OCI-LY7 (cell line): ENCODE data around the gene RAB35.

Experiments
- EZH2phosphoT487 ChIP-seq: fragments of 200-600 bp; sonication (generic); IDR thresholded peaks from 2 replicates; pipeline ENCODE4 v1.6.1; 2018; ENCODE audit warnings: low read depth, borderline replicate concordance, mild to moderate bottlenecking, mixed run types, antibody characterized with exemption, low read length, moderate library complexity, mixed read lengths
- TF ChIP-seq, protein P1 (sequence below): fragments of 200-600 bp; sonication (generic); conservative IDR thresholded peaks from 2 replicates; pipeline ENCODE4 v1.5.1; 2014; ENCODE audit warnings: mild to moderate bottlenecking, antibody characterized with exemption, low read length, moderate library complexity, mixed read lengths

DNA sequence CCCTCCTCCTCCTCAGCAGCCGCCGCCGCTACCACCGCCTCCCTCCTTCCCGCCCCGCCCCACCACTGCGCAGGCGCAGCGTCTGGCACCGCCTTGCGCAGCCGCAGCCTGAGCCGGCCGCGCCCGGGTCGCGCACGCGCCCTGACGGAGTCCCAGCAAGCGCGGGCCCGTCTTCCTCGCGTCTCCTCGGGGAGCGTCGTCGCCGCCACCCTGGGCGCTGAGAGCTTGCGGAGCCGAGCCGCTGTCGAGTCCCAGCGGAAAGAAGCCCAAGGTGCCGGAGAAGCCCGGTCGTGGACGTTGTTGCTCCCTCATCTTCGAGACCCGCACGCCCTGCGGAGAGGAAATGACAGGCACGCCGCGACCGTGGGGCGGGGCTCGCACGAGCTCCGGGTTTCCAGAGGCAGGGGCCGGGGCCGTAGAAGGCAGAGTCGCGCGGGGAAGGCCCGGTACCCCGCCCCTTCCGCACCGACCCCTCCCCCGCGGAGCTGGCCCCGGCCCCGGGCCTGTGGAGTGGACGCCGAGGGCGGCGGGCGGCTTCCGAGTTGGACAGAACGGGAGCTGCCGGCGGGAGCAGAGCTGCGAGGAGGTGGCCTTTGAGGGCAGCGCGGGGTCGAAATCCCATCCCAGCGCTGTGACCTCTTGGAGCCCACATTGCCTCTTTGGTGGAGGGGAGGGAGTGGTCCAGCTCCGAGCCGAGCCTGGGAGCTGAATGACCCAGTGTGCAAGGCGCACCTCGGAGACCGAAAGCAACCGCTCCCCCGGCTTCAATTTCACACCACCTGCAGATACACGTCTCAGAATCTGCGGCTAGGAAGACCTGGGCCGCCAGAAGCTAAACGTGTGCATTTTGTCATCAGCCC, 469 bp upstream of the RAB35 start:
- TF ChIP-seq, protein P1, sequence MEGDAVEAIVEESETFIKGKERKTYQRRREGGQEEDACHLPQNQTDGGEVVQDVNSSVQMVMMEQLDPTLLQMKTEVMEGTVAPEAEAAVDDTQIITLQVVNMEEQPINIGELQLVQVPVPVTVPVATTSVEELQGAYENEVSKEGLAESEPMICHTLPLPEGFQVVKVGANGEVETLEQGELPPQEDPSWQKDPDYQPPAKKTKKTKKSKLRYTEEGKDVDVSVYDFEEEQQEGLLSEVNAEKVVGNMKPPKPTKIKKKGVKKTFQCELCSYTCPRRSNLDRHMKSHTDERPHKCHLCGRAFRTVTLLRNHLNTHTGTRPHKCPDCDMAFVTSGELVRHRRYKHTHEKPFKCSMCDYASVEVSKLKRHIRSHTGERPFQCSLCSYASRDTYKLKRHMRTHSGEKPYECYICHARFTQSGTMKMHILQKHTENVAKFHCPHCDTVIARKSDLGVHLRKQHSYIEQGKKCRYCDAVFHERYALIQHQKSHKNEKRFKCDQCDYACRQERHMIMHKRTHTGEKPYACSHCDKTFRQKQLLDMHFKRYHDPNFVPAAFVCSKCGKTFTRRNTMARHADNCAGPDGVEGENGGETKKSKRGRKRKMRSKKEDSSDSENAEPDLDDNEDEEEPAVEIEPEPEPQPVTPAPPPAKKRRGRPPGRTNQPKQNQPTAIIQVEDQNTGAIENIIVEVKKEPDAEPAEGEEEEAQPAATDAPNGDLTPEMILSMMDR: no peak
- TF ChIP-seq EZH2phosphoT487: no peak
